ENCODE results near the gene TMEM143. TPM values are rescaled to one million over a fixed set of nuclear protein-coding genes. Genes with fewer than 3 reads are reported as not detected.

TMEM143 gene
- total and polyA plus RNA-seq, 2 of the 8 experiments (the other 6 are each of a cell fraction or from before 2014, with no cell fraction given): 14.2 to 19.1 TPM

DNA sequence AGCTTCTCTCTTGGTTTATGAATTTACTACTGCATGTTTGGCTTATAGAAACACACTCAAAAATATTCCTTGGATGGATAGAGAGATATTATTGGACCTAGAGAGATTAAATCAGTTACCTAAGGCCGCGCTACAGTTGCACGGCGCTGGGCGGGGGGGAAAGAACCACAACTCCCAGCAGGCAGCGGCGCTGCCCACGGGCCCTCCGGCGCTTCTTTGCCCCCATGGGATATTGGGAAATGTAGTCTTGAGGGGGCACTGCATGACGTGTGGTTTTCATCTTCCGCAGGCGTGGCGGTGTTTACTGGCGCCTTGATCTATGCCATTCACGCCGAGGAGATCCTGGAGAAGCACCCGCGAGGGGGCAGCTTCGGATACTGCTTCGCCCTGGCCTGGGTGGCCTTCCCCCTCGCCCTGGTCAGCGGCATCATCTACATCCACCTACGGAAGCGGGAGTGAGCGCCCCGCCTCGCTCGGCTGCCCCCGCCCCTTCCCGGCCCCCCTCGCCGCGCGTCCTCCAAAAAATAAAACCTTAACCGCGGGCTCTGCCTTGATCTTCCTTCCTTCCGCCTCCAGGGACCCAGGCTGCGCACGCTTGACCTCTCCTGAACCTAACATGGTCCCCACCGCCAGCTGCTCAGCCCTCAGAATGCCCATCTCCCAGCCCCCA is 33.6 kb downstream of the TMEM143 start (continued):
- TF ChIP-seq RBBP5 (IDR thresholded peaks at IDR 0.05; ENCODE audit: borderline replicate concordance, low read depth, low read length) (no peak), POU5F1 (IDR thresholded peaks at IDR 0.05; ENCODE audit: low read depth, low read length) (no peak), POLR2A (IDR thresholded peaks at IDR 0.05; ENCODE audit: control extremely low read depth in 1 of 2, low read depth in 2 of 2, low read length in 2 of 2) (peak in 1 of 2 experiments; percentile 61; a peak in 2 of 3 replicates), SP2 (IDR thresholded peaks at IDR 0.05; ENCODE audit: low read length) (no peak), NRF1 (IDR thresholded peaks at IDR 0.05; ENCODE audit: low read depth, low read length) (no peak), SP4 (IDR thresholded peaks at IDR 0.05; ENCODE audit: low read length) (no peak), EP300 (IDR thresholded peaks at IDR 0.05; ENCODE audit: borderline replicate concordance in 1 of 2, low read depth in 2 of 2, low read length in 2 of 2) (no peak), SIRT6 (IDR thresholded peaks at IDR 0.05; ENCODE audit: low read length) (no peak), NANOG (IDR thresholded peaks at IDR 0.05; ENCODE audit: insufficient read depth, low read depth, low read length, poor library complexity, severe bottlenecking) (no peak), CEBPB (IDR thresholded peaks at IDR 0.05; ENCODE audit: low read depth, low read length) (no peak), SUZ12 (IDR thresholded peaks at IDR 0.05; ENCODE audit: low read length) (no peak), CBX5 (IDR thresholded peaks at IDR 0.05; ENCODE audit: low read depth, low read length) (no peak), RFX5 (IDR thresholded peaks at IDR 0.05; ENCODE audit: borderline replicate concordance, low read depth, low read length) (no peak), KDM1A (IDR thresholded peaks at IDR 0.05; ENCODE audit: borderline replicate concordance, low read length) (no peak), SIX5 (IDR thresholded peaks at IDR 0.05; ENCODE audit: low read depth, low read length) (peak; percentile 99), PHF8 (conservative IDR thresholded peaks at IDR 0.05; ENCODE audit: low read depth, low read length) (no peak), GTF2F1 (IDR thresholded peaks at IDR 0.05; ENCODE audit: borderline replicate concordance, low read depth, low read length) (no peak), RAD21 (IDR thresholded peaks at IDR 0.05 in 1 of 2, conservative IDR thresholded peaks at IDR 0.05 in 1 of 2; ENCODE audit: low read depth in 2 of 2, low read length in 2 of 2) (no peak; a peak in 1 of 4 replicates), CHD1 (IDR thresholded peaks at IDR 0.05; ENCODE audit: low read depth, low read length) (no peak), TBP (IDR thresholded peaks at IDR 0.05; ENCODE audit: low read depth, low read length) (peak; percentile 36; the same call in 1 of the 2 replicates), TAF1 (IDR thresholded peaks at IDR 0.05; ENCODE audit: low read depth, low read length) (no peak)
- TF ChIP-seq, protein P1, sequence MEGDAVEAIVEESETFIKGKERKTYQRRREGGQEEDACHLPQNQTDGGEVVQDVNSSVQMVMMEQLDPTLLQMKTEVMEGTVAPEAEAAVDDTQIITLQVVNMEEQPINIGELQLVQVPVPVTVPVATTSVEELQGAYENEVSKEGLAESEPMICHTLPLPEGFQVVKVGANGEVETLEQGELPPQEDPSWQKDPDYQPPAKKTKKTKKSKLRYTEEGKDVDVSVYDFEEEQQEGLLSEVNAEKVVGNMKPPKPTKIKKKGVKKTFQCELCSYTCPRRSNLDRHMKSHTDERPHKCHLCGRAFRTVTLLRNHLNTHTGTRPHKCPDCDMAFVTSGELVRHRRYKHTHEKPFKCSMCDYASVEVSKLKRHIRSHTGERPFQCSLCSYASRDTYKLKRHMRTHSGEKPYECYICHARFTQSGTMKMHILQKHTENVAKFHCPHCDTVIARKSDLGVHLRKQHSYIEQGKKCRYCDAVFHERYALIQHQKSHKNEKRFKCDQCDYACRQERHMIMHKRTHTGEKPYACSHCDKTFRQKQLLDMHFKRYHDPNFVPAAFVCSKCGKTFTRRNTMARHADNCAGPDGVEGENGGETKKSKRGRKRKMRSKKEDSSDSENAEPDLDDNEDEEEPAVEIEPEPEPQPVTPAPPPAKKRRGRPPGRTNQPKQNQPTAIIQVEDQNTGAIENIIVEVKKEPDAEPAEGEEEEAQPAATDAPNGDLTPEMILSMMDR (IDR thresholded peaks at IDR 0.05; ENCODE audit: control extremely low read depth in 1 of 3, insufficient read depth in 1 of 3, low read depth in 1 of 3, low read length in 3 of 3): peak in 2 of 3 experiments; percentile 5 to 13; a peak in 1 of 4 replicates
- TF ChIP-seq, protein P2, sequence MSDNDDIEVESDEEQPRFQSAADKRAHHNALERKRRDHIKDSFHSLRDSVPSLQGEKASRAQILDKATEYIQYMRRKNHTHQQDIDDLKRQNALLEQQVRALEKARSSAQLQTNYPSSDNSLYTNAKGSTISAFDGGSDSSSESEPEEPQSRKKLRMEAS (IDR thresholded peaks at IDR 0.05): peak; percentile 37; the same call in 1 of the 2 replicates
